ENCODE measurements around the gene MTMR12.
"Not testable (repeated sequence)": the region's sequence is repeated elsewhere in the genome, so short reads cannot be mapped to it uniquely, and the experiment has no call there.

The MTMR12 gene

DNA sequence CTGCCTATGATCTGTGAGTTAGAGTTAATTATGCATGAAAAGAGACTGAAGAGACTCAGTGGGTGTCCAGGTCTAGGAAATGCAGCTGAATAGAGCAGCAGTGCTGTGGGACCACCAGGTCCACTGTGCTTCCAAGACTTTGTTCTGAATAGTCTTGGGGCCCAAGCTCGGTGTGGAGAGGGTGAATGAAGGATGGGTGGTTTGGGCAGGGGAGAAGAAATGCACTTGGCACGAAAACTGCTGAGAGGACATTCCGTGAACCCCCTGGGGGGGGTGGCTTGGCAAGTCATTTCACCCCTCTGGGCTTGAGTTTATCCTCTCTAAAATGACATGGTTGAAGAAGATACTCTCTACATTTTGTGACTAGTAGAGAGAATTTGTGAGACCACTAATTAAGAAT is 102.6 kb downstream of the MTMR12 start:
- DNase-seq (ENCODE audit: low spot score in 2 of 2) (no peak), ATAC-seq (ENCODE audit: low read depth) (no peak)
- no peaks in the 10 kb centered on the region for H3K27me3 Mint-ChIP-seq
- peak overlapping the region; percentile 14 for H3K4me3 Mint-ChIP-seq
- peaks cover 13% of the 10 kb centered on the region for H3K4me1 Mint-ChIP-seq
- H3K36me3 Mint-ChIP-seq, result no peaks in the 10 kb centered on the region
- peak overlapping the region; percentile 64 for H3K27ac Mint-ChIP-seq
- H3K9me3 Mint-ChIP-seq, result no peaks in the 10 kb centered on the region

DNA sequence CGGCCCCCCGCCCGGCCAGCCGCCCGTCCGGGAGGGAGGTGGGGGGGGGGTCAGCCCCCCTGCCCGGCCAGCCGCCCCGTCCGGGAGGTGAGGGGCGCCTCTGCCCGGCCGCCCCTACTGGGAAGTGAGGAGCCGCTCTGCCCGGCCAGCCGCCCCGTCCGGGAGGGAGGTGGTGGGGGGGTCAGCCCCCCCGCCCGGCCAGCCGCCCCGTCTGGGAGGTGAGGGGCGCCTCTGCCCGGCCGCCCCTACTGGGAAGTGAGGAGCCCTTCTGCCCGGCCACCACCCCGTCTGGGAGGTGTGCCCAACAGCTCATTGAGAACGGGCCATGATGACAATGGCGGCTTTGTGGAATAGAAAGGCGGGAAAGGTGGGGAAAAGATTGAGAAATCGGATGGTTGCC is 103.9 kb downstream of the MTMR12 start:
- DNase-seq (ENCODE audit: low spot score in 2 of 2); H3K9me3 Mint-ChIP-seq; ATAC-seq (ENCODE audit: low read depth); H3K27ac Mint-ChIP-seq; H3K27me3 Mint-ChIP-seq; H3K4me1 Mint-ChIP-seq; H3K36me3 Mint-ChIP-seq; H3K4me3 Mint-ChIP-seq: not testable (repeated sequence)

DNA sequence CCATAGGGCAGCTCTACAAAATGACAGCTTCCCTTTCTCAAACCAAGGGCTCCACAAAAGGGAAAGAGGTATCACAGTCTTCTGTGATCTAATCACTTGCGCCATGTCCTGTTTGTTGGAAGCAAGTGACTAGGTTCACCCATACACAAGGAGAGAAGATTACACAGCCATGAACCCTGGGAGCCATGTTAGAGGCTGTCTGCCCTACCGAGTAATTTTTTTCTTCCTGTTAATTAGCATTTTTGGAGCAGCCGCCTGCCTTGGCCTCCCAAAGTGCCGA is 105.4 kb downstream of the MTMR12 start:
- ATAC-seq (ENCODE audit: low read depth) (no peak), DNase-seq (ENCODE audit: low spot score in 2 of 2) (no peak)
- no peaks in the 10 kb centered on the region for H3K9me3 Mint-ChIP-seq
- no peaks in the 10 kb centered on the region for H3K36me3 Mint-ChIP-seq
- peaks cover 5% of the 10 kb centered on the region for H3K27me3 Mint-ChIP-seq
- H3K4me1 Mint-ChIP-seq, result peaks cover 9% of the 10 kb centered on the region
- H3K27ac Mint-ChIP-seq, result peak overlapping the region; percentile 70
- no peak overlapping the region for H3K4me3 Mint-ChIP-seq

DNA sequence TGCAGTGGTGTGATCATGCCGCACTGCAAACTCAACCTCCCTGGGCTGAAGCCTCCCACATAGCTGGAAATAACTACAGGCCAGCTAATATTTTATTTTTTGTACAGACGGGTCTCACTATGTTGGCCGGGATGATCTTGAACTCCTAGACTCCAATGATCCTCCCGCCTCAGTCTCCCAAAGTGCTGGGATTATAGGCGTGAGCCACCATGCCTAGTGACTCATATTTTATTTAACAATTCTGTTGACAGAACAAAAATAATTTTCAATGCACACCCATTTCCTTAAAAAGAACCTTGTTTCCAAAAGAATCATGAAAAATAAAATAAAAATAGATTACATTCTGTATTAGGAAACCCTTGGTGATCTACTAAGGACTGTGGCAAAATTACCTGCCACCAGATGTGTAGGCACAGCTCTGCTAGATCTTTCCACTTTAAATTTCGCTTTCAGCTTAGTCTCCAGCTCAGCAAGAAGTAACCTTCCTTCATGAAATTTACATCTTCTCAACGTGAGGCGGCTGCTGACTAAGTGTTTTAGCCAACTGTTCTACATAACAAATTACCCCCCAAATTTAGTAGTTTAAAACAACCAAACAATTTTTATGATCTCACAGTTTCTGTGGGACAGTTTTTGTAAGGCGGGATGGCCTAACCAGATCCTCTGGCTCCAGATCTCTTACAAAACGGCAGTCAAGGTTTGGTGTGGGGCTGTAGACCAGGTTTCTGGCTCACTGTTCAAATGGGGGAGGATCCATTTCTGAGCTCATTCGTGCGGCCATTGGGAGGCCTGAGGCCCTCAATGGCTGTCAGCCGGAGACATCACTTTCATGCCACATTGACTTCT is 106.0 kb downstream of the MTMR12 start:
- H3K27me3 Mint-ChIP-seq, result peaks cover 5% of the 10 kb centered on the region
- H3K36me3 Mint-ChIP-seq, result no peaks in the 10 kb centered on the region
- no peaks in the 10 kb centered on the region for H3K9me3 Mint-ChIP-seq
- H3K4me1 Mint-ChIP-seq, result peaks cover 9% of the 10 kb centered on the region
- no peak for ATAC-seq (ENCODE audit: low read depth)
- peak overlapping the region; percentile 70 for H3K27ac Mint-ChIP-seq
- H3K4me3 Mint-ChIP-seq, result no peak overlapping the region
- no peak for DNase-seq (ENCODE audit: low spot score in 2 of 2)

DNA sequence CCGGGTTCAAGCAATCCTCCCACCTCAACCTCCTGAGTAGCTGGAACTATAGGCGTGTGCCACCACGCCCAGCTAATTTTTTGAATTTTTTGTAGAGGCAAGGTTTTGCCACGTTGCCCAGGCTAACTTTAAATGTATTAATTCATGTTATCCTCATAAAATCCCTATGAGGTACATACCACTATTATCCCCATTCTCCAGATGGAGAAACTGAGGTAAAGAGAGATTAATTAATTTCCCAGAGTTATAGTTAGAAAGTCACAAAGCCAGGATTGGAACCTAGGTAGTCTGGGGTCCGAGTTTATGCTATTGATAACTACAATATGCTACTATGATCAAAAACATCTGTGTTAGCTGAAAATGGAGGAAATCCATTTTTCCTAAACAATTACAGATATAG is 106.7 kb downstream of the MTMR12 start:
- Mint-ChIP-seq H3K27me3 (peaks cover 5% of the 10 kb centered on the region), H3K9me3 (no peaks in the 10 kb centered on the region), H3K4me3 (no peak overlapping the region), H3K27ac (no peak overlapping the region), H3K36me3 (no peaks in the 10 kb centered on the region), H3K4me1 (peaks cover 9% of the 10 kb centered on the region)
- DNase-seq (ENCODE audit: low spot score in 2 of 2) (no peak), ATAC-seq (ENCODE audit: low read depth) (no peak)

DNA sequence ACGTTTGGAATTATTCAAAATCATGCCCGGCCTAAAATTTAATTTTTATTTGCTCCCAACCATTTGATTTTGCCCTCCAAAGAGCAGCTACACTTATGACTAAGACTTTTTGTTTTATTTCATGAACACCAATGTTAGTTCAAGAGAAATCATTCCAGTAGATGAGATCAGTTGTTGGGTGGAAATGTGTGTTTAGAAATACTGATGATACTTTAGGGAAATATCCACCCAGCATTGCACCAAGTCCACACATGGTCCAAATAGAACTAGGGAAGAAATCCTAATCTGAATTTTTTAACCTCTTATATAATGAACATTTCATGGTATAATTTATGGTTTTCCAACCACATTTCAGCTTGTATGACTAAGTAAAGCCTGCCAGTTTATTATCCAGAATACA is 110.3 kb downstream of the MTMR12 start:
- peaks cover 4% of the 10 kb centered on the region for H3K4me1 Mint-ChIP-seq
- DNase-seq (ENCODE audit: low spot score in 2 of 2) (no peak), ATAC-seq (ENCODE audit: low read depth) (no peak)
- no peak overlapping the region for H3K4me3 Mint-ChIP-seq
- peaks cover 1% of the 10 kb centered on the region for H3K36me3 Mint-ChIP-seq
- no peaks in the 10 kb centered on the region for H3K9me3 Mint-ChIP-seq
- no peak overlapping the region for H3K27ac Mint-ChIP-seq
- H3K27me3 Mint-ChIP-seq, result peaks cover 7% of the 10 kb centered on the region

DNA sequence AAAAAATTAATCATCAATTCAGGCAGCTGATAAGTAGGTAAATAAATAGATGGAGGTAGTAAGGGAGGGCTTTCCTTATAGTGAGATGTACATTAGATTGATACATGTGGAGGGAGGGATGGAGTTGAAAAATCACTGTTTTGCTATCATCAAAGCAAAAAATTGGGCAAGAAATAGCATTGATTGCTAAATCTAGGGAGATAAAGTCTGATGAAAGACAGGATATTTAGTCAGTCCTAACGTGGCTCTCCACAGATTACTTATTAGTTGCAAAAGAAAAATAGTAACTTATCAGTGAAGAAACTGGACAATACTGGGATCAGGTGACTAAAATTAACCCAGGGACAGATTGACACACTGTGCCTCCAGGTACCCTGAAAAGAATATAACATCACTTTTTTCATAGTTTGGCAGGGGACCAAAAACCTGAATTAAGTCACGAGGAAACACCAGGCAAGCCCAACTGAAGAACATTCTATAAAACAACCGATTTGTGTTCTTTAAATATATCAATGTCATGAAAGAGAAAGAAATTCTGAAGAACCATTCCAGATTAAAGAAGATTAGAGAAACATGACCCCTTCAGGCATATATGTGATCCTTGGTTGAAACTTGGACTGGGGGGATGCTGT is 111.5 kb downstream of the MTMR12 start:
- Mint-ChIP-seq H3K9me3 (no peaks in the 10 kb centered on the region), H3K27me3 (peaks cover 8% of the 10 kb centered on the region)

DNA sequence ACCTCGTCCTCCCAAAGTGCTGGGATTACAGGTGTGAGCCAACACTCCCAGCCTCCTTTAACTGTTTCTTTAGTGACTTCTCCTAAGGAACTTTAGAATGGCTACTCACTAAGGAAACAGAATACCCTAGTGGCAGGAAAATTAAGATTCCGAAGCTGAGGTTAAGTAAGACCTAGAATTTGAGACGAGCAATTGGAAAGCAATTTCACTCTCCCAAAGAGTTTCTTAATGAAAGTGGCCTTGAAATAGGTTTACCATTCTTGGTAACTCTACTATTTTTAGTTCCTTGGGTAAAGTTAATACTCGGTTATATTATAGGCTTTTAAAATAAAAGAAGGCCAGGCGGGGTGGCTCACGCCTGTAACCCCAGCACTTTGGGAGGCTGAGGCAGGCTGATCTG is 115.7 kb downstream of the MTMR12 start:
- H3K4me1 Mint-ChIP-seq, result peaks cover 10% of the 10 kb centered on the region
- peaks cover 5% of the 10 kb centered on the region for H3K27me3 Mint-ChIP-seq
- H3K36me3 Mint-ChIP-seq, result peaks cover 1% of the 10 kb centered on the region
- ATAC-seq (ENCODE audit: low read depth) (no peak), DNase-seq (ENCODE audit: low spot score in 2 of 2) (no peak)
- H3K4me3 Mint-ChIP-seq, result no peak overlapping the region
- no peak overlapping the region for H3K27ac Mint-ChIP-seq
- no peaks in the 10 kb centered on the region for H3K9me3 Mint-ChIP-seq

More for the DNA sequence above, 111.5 kb downstream of the MTMR12 start:
- Mint-ChIP-seq H3K4me3 (no peak overlapping the region), H3K4me1 (no peaks in the 10 kb centered on the region), H3K36me3 (peaks cover 1% of the 10 kb centered on the region), H3K27ac (no peak overlapping the region)
- no peak for ATAC-seq (ENCODE audit: low read depth)
- no peak for DNase-seq (ENCODE audit: low spot score in 2 of 2)

DNA sequence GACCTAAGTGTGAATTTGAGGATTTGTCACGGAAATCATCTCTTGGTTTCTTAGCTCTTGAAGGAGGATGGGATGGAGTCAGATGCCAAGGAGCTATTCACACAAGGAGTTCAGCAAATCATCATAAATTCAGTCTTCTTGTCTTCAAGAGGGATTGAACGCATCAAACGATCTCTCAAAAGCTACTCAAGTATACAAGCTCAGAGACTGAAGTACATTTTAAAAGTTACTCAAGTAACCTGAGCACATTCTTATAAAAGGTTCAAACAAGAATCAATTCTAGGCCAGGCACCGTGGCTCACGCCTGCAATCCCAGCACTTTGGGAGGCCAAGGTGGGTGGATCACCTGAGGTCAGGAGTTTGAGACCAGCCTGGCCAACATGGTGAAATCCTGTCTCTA is 117.5 kb downstream of the MTMR12 start:
- no peak for DNase-seq (ENCODE audit: low spot score in 2 of 2)
- no peak for ATAC-seq (ENCODE audit: low read depth)
- Mint-ChIP-seq H3K4me1 (peaks cover 10% of the 10 kb centered on the region), H3K27me3 (peaks cover 5% of the 10 kb centered on the region), H3K9me3 (no peaks in the 10 kb centered on the region), H3K4me3 (no peak overlapping the region), H3K36me3 (peaks cover under 1% of the 10 kb centered on the region), H3K27ac (no peak overlapping the region)

DNA sequence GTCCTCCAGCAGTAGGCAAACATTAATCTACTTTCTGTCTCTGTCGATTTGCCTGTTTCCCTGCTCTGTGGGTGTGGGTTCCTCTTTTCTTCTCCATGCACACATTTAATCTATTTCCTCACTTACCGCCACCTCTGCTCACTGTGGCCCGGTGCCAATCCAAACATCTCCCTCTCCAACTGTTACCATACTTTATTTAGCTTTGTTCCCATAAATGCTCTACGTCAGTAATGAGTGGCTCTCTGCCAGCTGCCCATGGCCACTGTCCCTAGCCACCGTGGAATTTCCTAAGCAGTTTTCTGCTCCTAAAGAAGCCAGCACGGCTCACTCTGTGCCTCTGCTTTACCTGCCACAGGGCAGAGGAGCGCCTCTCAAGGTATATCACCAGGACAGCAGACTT is 119.1 kb downstream of the MTMR12 start:
- peak in 1 of 2 donors; percentile 25 for DNase-seq (ENCODE audit: low spot score in 2 of 2)
- H3K9me3 Mint-ChIP-seq, result no peaks in the 10 kb centered on the region
- H3K4me3 Mint-ChIP-seq, result peak overlapping the region; percentile 64
- H3K36me3 Mint-ChIP-seq, result no peaks in the 10 kb centered on the region
- ATAC-seq (ENCODE audit: low read depth), result peak; percentile 97
- H3K27ac Mint-ChIP-seq, result peak overlapping the region; percentile 9
- peaks cover 3% of the 10 kb centered on the region for H3K27me3 Mint-ChIP-seq
- H3K4me1 Mint-ChIP-seq, result peaks cover 10% of the 10 kb centered on the region

DNA sequence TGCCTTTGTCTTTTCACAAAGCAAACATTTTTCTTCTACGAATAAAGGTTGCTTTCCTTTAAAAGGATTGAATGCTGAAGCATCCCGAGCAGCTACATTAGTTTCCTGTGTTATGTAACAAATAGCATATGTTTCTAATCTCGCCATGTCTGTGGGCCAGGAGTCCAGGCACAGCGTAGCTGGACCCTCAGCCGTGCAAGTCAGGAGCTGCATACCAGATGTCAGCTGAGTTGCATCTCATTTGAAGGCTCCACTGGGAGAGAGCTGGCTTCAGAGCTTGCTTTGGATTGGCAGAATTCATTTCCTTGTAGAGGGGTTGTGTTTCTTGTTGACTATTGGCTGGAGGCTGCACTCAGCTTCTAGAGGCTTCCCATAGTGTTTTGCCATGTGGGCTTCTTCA is 122.6 kb downstream of the MTMR12 start:
- no peaks in the 10 kb centered on the region for H3K36me3 Mint-ChIP-seq
- H3K4me3 Mint-ChIP-seq, result no peak overlapping the region
- no peaks in the 10 kb centered on the region for H3K9me3 Mint-ChIP-seq
- DNase-seq (ENCODE audit: low spot score in 2 of 2) (no peak), ATAC-seq (ENCODE audit: low read depth) (no peak)
- no peak overlapping the region for H3K27ac Mint-ChIP-seq
- H3K4me1 Mint-ChIP-seq, result peaks cover 10% of the 10 kb centered on the region
- H3K27me3 Mint-ChIP-seq, result no peaks in the 10 kb centered on the region

DNA sequence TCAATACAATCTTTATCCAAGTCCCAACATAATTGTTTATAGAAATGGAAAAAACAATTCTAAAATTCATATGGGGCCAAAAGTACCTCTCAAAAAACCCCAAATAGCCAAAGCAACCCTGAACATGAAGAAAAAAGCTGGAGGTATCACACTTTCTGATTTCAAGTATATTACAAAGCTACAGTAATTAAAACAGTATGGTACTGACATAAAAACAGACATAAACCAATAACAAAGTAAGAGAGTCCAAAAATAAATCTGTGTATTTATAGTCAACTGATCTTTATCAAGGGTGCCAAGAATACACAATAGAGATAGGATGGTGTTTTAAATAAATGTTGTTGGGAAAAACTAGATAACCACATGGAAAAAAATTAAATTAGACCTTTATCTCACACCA is 125.1 kb downstream of the MTMR12 start:
- Mint-ChIP-seq H3K27me3 (no peaks in the 10 kb centered on the region), H3K4me3 (no peak overlapping the region), H3K27ac (no peak overlapping the region), H3K36me3 (no peaks in the 10 kb centered on the region), H3K4me1 (peaks cover 8% of the 10 kb centered on the region), H3K9me3 (no peaks in the 10 kb centered on the region)
- no peak for DNase-seq (ENCODE audit: low spot score in 2 of 2)
- ATAC-seq (ENCODE audit: low read depth), result no peak

DNA sequence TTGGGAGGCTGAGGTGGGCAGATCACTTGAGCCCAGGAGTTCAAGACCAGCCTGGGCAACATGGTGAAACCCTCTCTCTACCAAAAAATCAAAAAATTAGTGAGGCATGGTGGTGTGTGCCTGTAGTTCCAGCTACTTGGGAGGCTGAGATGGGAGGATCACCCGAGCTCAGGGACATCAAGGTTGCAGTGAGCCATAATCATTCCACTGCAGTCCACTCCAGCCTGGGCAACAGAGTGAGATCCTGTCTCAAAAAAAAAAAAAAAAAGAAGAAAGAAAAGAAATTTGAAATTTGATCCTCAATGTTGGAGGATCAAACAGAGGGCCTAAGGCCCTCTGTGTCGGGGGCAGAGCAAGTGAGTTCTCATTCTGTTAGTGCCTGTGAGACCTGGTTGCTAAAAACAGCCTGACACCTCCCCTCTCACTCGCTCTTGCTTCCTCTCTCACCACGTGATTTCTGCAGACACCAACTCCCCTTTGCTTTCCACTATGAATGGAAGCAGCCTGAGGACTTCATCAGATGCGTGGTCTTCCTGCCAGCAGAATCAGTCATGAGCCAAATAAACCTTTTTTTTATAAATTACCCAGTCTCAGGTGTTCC is 130.2 kb downstream of the MTMR12 start:
- ATAC-seq (ENCODE audit: low read depth), result peak; percentile 76
- Mint-ChIP-seq H3K9me3 (no peaks in the 10 kb centered on the region), H3K36me3 (no peaks in the 10 kb centered on the region), H3K27me3 (no peaks in the 10 kb centered on the region), H3K27ac (no peak overlapping the region), H3K4me3 (no peak overlapping the region), H3K4me1 (peaks cover 9% of the 10 kb centered on the region)
- no peak for DNase-seq (ENCODE audit: low spot score in 2 of 2)
